Upper lobe of left lung (tissue), 6 donors: Measurements from ENCODE around the gene ASH1L. TPM values are rescaled to one million over a fixed set of nuclear protein-coding genes. Genes with fewer than 3 reads are reported as not detected.

Experiments
- ATAC-seq, 2 donors: fragments of 200-7000 bp; cut with Tn5 transposase; one replicate each; pipeline ENCODE4 v1.9.1; 2022; ENCODE audit warnings: mild to moderate bottlenecking in 2 of 2, moderate library complexity in 2 of 2; ENCODE audit not compliant: low FRiP score in 2 of 2
- DNase-seq, 2 donors: peaks; one replicate each; pipeline ENCODE4 v3.0.0-alpha.2; 2019 to 2020
- H3K27ac ChIP-seq, 4 donors: fragments of 200-600 bp; sonication (generic); one replicate each; pipeline ENCODE4 v1.5.1; 2016 to 2019
- H3K27me3 ChIP-seq, 4 donors: fragments of 200-600 bp; sonication (generic); one replicate each; pipeline ENCODE4 v1.5.1; 2017 to 2019
- H3K36me3 ChIP-seq, 4 donors: fragments of 200-600 bp; sonication (generic); one replicate each; pipeline ENCODE4 v1.5.1; 2016 to 2019
- H3K4me1 ChIP-seq, 4 donors: fragments of 200-600 bp; sonication (generic); one replicate each; pipeline ENCODE4 v1.5.1; 2018 to 2019
- H3K4me3 ChIP-seq, 4 donors: fragments of 200-600 bp; sonication (generic); one replicate each; pipeline ENCODE4 v1.5.1; 2017 to 2019; ENCODE audit warnings: mild to moderate bottlenecking in 2 of 4, moderate library complexity in 1 of 4
- H3K9me3 ChIP-seq, 4 donors: fragments of 200-600 bp; sonication (generic); one replicate each; pipeline ENCODE4 v1.5.1; 2018 to 2019
- EP300 ChIP-seq, 4 donors: sonication (generic); formaldehyde crosslinking; IDR thresholded peaks; one replicate each; pipeline ENCODE4 v1.5.1; 2017; ENCODE audit warnings: antibody characterized with exemption in 4 of 4, control low read depth in 2 of 4
- POLR2A ChIP-seq, 4 donors: fragments of 450-650 bp; IDR thresholded peaks; one replicate each; pipeline ENCODE4 v1.5.1; 2016 to 2017; ENCODE audit warnings: antibody characterized with exemption in 4 of 4, mild to moderate bottlenecking in 2 of 4
- POLR2AphosphoS5 ChIP-seq, 2 donors: sonication (generic); formaldehyde crosslinking; IDR thresholded peaks; one replicate each; pipeline ENCODE4 v1.5.1; 2017; ENCODE audit warnings: antibody characterized with exemption in 2 of 2
- WGBS, 2 donors: methylation state at CpG; one replicate each; pipeline ENCODE4 v1.1.5; 2017 to 2018; 5-methylcytosine and 5-hydroxymethylcytosine counted together
- small RNA-seq, 4 donors: library from RNA; depleted of rRNA; stranded (forward); fragments of <200 nt; gene quantifications; one replicate each; pipeline ENCODE3, GENCODE V24; 2016
- total RNA-seq, 6 donors: library from RNA; depleted of rRNA in 4 of 6; stranded (reverse); fragments of >200 nt in 4 of 6; gene quantifications; one replicate each; pipeline versions ENCODE4 v1.1.0 to v1.2.1, GENCODE V29; 2016 to 2021
- TF ChIP-seq, protein P1 (sequence below), 6 experiments: fragments of 450-650 bp in 4 of 6; fragments of 200-600 bp in 2 of 6; sonication (generic) in 2 of 6; IDR thresholded peaks; one replicate each; pipeline ENCODE4 v1.5.1; 2016 to 2019; ENCODE audit warnings: antibody characterized with exemption in 6 of 6
- donor health status: DM: no; HTN: no; CAD: no; lungs with moderate emphysema.
- donor health status: DM: no; HTN: yes; CAD: no; lungs with severe emphysema.

ASH1L gene
- total RNA-seq, 6 donors from 2014 or later: 43.5 to 68.8 (median 55.1) TPM

DNA sequence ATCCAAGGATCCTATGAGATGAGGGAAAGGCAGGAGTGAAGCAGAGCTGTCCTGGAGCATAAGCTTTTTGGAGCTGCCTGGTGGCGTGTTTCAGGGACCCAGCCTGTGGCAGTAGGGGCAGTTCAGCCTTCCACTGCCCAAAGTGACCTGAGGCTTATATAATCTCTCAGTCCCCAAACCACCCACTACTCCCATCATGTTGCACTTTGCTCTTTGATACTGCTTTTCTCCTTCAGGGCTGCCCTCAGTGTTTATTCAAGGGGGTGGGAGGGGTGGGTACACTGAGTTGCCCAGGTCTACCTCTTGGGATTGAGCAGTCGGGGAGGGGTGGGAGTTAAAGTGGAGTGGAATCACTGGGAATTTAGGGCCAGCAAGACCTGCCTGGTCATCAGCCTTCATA lies 276.1 kb downstream of the ASH1L start:
- no peak overlapping the region for H3K4me3 ChIP-seq
- TF ChIP-seq, protein P1, sequence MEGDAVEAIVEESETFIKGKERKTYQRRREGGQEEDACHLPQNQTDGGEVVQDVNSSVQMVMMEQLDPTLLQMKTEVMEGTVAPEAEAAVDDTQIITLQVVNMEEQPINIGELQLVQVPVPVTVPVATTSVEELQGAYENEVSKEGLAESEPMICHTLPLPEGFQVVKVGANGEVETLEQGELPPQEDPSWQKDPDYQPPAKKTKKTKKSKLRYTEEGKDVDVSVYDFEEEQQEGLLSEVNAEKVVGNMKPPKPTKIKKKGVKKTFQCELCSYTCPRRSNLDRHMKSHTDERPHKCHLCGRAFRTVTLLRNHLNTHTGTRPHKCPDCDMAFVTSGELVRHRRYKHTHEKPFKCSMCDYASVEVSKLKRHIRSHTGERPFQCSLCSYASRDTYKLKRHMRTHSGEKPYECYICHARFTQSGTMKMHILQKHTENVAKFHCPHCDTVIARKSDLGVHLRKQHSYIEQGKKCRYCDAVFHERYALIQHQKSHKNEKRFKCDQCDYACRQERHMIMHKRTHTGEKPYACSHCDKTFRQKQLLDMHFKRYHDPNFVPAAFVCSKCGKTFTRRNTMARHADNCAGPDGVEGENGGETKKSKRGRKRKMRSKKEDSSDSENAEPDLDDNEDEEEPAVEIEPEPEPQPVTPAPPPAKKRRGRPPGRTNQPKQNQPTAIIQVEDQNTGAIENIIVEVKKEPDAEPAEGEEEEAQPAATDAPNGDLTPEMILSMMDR (IDR thresholded peaks at IDR 0.05): no peak
- no peak for TF ChIP-seq POLR2A (IDR thresholded peaks at IDR 0.05)
- no peak for TF ChIP-seq POLR2AphosphoS5 (IDR thresholded peaks at IDR 0.05)
- no peak for TF ChIP-seq EP300 (IDR thresholded peaks at IDR 0.05)
- DNase-seq: no peak
- WGBS, 2 donors: 100% methylated on average over 2 of the region's 2 CpGs
- no peaks in the 10 kb centered on the region for H3K27me3 ChIP-seq
- ATAC-seq: no peak
- no peaks in the 10 kb centered on the region for H3K9me3 ChIP-seq
- no peaks in the 10 kb centered on the region for H3K36me3 ChIP-seq
- no peaks in the 10 kb centered on the region for H3K4me1 ChIP-seq
- H3K27ac ChIP-seq: no peak overlapping the region

DNA sequence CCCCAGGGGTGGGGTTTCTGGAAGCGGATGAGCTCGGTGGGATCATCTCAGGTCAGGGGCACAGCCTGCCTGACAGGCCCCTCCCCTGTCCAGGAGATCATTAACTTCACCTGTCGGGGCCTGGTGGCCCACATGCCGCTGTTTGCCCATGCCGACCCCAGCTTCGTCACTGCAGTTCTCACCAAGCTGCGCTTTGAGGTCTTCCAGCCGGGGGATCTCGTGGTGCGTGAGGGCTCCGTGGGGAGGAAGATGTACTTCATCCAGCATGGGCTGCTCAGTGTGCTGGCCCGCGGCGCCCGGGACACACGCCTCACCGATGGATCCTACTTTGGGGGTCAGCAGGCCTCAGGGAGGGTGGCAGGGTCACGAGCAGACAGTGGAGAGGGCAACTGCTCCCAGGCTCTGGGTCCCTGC lies 277.0 kb downstream of the ASH1L start:
- ATAC-seq: no peak
- H3K27ac ChIP-seq: no peak overlapping the region
- no peaks in the 10 kb centered on the region for H3K27me3 ChIP-seq
- peak in 1 of 2 donors; percentile 76 for DNase-seq
- no peaks in the 10 kb centered on the region for H3K9me3 ChIP-seq
- TF ChIP-seq, protein P1 (IDR thresholded peaks at IDR 0.05): no peak
- TF ChIP-seq POLR2AphosphoS5 (IDR thresholded peaks at IDR 0.05) (no peak), EP300 (IDR thresholded peaks at IDR 0.05) (no peak), POLR2A (IDR thresholded peaks at IDR 0.05) (no peak)
- no peaks in the 10 kb centered on the region for H3K36me3 ChIP-seq
- H3K4me1 ChIP-seq: no peaks in the 10 kb centered on the region
- WGBS, 2 donors: 87 to 91% methylated on average over 8 to 18 of the region's 18 CpGs
- H3K4me3 ChIP-seq: no peak overlapping the region

Small RNA genes within 50 kb of the gene (small RNA-seq; reads per million reads assigned to genes)
- gene AL353807.4 (0 reads per million in 4 donors), gene RNU6-106P (0 reads per million in 4 donors), gene RNU6-1297P (0 reads per million in 4 donors)

Other genes starting within 250 kb of the ASH1L start
- 10 to 100 TPM; 21.4 to 41.9 (median 31.2) TPM for gene RUSC1, start 241.9 kb downstream of the ASH1L start, total RNA-seq
- 10 to 100 TPM; 17.4 to 82.8 (median 27.2) TPM for gene MSTO1, start 47.4 kb upstream of the ASH1L start, total RNA-seq
- gene YY1AP1, start 126.0 kb upstream of the ASH1L start, total RNA-seq: 100 to 1,000 TPM in 3 of 6 donors, 10 to 100 TPM in 3; 49.3 to 225 (median 89.9) TPM
- gene DAP3, start 126.3 kb upstream of the ASH1L start, total RNA-seq: 100 to 1,000 TPM in 3 of 6 donors, 10 to 100 TPM in 3; 60.8 to 233 (median 100) TPM